ENCODE data around the gene EML2. TPM values are rescaled to one million over a fixed set of nuclear protein-coding genes. Genes with fewer than 3 reads are reported as not detected.

Gene EML2
- total RNA-seq, 1 donor from 2014 or later = 54.4 TPM

DNA sequence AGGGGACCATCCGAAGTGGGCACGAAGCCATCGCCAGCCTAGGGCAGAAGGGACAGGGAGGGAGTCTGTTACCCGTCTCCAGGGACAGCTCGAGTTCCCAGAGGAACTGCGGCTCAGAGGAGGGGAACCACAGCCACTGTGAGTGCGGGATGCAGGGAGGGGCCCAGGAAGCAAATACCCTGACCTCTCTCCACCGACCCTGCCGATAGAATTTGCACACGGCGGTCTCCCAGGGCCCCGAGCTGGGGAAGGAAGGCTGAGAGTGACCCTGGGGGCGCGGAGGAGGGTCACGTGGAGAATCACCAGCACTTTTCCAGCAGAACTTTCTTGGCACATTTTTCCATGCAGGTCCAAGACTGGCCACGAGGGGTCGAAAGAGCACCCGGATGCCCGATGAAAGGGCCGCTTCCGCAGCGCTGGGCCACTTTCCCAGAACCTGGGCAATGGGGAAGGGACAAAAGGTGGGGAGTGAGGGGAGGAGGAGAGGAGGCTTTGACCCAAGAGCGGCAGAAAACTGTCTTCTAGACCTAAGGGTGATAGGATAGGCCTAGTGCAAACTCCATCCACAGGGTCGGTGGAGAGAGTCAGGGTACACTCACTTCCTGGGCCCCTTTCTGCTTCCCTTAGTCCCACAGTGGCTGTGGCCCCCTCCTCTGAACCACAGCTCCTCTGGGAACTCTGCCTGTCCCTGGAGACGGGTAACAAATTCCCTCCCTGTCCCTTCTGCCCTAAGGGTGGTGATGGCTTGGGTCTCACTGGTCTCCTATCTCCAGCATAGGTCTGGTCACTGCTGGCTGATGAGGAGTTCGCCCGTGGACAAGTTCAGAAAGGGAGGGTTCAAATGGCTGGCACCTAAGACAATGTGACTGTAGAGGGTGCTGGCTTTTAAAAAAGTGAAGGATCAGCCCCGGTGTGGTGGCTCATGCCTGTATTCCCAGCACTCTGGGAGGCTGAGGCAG, 31.8 kb downstream of the EML2 start:
- ATAC-seq = peak; percentile 94
- H3K27ac ChIP-seq = peak overlapping the region; percentile 13
- H3K9me3 ChIP-seq = no peaks in the 10 kb centered on the region
- H3K4me1 ChIP-seq = peaks cover 11% of the 10 kb centered on the region
- H3K27me3 ChIP-seq = peaks cover 11% of the 10 kb centered on the region
- intact Hi-C loops (cut with DNase I) = loop anchor here (5.0 kb wide), 1 partner anchor 35 kb away; no protein-coding TSS in a partner anchor
- DNase-seq = peak; percentile 85
- TF ChIP-seq, protein P1, sequence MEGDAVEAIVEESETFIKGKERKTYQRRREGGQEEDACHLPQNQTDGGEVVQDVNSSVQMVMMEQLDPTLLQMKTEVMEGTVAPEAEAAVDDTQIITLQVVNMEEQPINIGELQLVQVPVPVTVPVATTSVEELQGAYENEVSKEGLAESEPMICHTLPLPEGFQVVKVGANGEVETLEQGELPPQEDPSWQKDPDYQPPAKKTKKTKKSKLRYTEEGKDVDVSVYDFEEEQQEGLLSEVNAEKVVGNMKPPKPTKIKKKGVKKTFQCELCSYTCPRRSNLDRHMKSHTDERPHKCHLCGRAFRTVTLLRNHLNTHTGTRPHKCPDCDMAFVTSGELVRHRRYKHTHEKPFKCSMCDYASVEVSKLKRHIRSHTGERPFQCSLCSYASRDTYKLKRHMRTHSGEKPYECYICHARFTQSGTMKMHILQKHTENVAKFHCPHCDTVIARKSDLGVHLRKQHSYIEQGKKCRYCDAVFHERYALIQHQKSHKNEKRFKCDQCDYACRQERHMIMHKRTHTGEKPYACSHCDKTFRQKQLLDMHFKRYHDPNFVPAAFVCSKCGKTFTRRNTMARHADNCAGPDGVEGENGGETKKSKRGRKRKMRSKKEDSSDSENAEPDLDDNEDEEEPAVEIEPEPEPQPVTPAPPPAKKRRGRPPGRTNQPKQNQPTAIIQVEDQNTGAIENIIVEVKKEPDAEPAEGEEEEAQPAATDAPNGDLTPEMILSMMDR (IDR thresholded peaks at IDR 0.05) = peak; percentile 84
- H3K4me3 ChIP-seq = peak overlapping the region; percentile 28
- H3K36me3 ChIP-seq = peaks cover 16% of the 10 kb centered on the region

DNA sequence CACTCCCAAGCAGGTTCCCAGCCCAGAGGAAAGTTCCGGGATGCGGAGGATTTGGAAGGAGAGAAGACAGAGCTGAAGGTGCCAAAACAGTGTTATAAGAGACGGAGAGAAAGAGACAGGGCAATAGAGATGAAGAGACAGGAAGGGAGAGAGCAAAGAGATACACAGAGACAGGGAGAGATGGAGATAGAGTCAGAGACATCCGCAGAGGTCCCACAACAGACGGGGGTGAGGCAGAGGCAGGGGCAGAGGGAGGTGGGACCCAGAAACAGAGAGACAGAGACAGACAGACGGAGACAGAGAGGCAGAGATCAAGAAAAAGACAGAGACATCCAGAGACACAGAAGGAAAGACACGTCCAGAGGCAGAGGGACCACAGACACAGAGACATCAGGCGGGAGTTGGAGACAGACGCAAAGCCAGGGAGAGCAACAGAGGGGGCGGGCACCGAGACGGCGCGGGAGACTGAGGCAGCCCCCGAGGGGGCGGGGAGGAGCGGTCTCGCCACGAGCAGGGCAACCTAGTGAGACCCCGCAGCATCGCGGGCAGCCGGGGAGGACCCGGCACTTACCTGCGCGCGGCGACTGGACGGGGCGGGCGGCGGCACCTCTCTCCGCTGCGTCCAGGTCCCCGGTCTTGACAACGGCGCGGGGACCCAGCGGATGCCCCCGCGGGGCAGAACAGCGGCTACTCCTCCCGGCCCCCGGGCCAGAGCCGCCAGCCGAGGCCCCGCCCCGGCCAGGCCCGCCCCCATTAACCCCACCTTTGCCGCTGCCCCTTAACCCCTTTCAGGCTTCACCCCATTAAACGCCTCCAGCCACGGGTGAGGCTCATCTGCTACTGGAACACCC, 37.4 kb downstream of the EML2 start, which contains the start of gene GPR4:
Gene GPR4 (minus strand): TSS at position 689 of the 851 bp plus-strand sequence. CDS start 10,346 bp downstream, outside the sequence.
- Histone ChIP-seq H3K27me3 (peaks cover 54% of the 10 kb centered on the region), H3K27ac (no peak within 1 kb of the TSS), H3K4me1 (peaks cover 22% of the 10 kb centered on the region), H3K9me3 (no peaks in the 10 kb centered on the region), H3K4me3 (peak within 1 kb of the TSS; percentile 52), H3K36me3 (no peaks in the 10 kb centered on the region)
- ATAC-seq (peak; percentile 63), DNase-seq (no peak)
- TF ChIP-seq, protein P1 (IDR thresholded peaks at IDR 0.05) = no peak
- intact Hi-C loops (cut with DNase I) = no loop called here

DNA sequence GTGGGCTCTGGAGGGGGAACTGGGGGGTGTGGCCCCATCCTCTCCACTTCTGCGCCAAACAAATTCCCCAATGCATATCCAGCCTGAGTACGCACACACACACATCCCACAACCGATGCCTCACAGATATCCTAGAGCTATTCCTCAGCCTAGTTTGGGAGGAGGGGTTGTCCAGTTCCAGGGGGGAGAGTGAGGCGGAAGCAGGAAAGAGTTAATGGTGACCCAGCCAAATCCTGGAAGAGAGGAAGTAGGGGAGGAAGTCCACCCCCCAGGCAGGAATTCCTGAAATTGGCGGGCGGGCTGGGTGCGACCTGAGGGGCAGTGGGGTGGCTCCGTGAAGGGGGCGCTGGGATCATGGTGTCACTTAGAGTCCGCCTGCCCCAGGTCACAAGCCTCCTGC, 38.1 kb downstream of the EML2 start:
- Histone ChIP-seq H3K36me3 (no peaks in the 10 kb centered on the region), H3K4me3 (peak overlapping the region; percentile 52), H3K27ac (no peak overlapping the region), H3K4me1 (peaks cover 20% of the 10 kb centered on the region), H3K27me3 (peaks cover 54% of the 10 kb centered on the region), H3K9me3 (no peaks in the 10 kb centered on the region)
- ATAC-seq (peak; percentile 30), DNase-seq (no peak)
- intact Hi-C loops (cut with DNase I) = no loop called here
- TF ChIP-seq, protein P1 (IDR thresholded peaks at IDR 0.05) = no peak

DNA sequence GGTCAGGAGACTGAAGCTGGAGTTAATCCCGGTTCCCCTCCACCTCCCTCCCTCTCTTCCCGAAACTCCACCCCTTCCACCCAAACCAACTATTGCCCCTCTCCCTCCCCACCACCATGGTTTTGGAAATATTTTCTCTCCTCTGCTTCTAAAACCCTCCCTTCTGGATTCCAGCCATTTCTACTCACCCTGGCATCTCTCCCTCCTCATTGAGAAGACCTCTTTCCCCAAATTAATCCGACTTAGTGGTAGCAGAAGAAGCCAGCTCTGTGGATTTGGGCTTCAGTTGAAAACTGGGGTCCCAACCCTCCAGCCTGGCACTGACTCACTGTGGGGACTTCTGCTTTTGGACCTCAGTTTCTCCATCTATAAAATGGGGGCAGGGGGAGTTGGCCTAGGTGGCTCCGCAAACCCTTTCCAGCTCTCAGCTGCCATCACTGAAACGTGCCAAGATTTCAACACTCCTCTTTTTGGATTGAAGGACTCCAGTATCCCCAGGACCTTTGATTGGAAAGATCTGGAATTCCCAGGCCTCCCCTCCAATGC, 38.8 kb downstream of the EML2 start:
- TF ChIP-seq, protein P1 (IDR thresholded peaks at IDR 0.05) = no peak
- Histone ChIP-seq H3K27me3 (peaks cover 60% of the 10 kb centered on the region), H3K9me3 (no peaks in the 10 kb centered on the region), H3K36me3 (no peaks in the 10 kb centered on the region), H3K4me1 (peaks cover 20% of the 10 kb centered on the region), H3K4me3 (peak overlapping the region; percentile 52), H3K27ac (no peak overlapping the region)
- ATAC-seq (no peak), DNase-seq (no peak)
- intact Hi-C loops (cut with DNase I) = no loop called here

DNA sequence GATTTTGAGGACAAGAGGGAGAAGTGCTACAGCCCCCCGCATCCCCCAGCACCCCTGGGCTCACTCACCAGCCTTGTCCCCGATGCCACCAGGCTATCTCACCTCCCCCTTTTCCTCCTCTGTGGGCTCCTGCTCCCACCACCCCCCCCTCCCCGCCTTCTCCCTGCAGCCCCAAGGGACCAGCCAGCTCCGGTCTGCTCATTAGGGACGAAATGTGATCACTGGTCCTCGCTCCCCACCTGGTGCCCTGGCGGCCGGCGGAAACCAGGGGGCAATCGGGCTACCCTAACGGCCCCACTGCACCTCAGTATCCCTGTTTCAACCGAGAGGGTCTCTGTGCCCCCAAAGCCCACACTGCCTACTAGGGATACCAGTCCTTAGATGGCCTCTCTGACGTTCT, 39.9 kb downstream of the EML2 start:
- Histone ChIP-seq H3K4me1 (peaks cover 20% of the 10 kb centered on the region), H3K36me3 (no peaks in the 10 kb centered on the region), H3K4me3 (peak overlapping the region; percentile 52), H3K9me3 (no peaks in the 10 kb centered on the region), H3K27me3 (peaks cover 61% of the 10 kb centered on the region), H3K27ac (no peak overlapping the region)
- ATAC-seq = no peak
- TF ChIP-seq, protein P1 (IDR thresholded peaks at IDR 0.05) = no peak
- DNase-seq = no peak
- intact Hi-C loops (cut with DNase I) = no loop called here
